ENCODE data around the gene ADGRG3.

The ADGRG3 gene

DNA sequence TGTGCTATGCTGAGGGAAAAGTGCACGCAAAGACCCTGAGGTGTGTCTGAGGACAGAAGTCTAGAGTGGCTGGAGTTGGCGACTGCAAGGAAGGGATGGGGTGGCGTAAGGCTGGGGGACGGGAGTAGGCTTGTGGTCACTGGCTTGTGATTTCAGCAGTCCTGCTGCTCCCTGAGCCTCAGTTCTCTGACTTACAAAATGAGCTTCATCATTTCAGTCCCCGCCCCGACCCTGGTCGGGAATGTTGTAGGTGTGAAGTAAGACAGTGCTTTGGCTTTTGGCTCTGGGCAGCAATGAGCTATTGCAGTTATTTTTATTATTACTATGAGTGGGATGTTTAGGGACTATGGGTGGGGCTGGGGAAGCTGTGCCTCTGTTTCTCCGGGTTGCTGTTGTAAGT is 31.1 kb upstream of the ADGRG3 start:
- TF ChIP-seq CTCF (IDR thresholded peaks at IDR 0.05; ENCODE audit: extremely low read depth, insufficient read depth, missing control alignments), result no peak
- in situ Hi-C loops (cut with MboI; ENCODE audit: low pct_unique_long_range_greater_than_20kb, low sequenced_read_pairs, unreplicated experiment), result no loop called here
- DNase-seq (ENCODE audit: low spot score), result no peak

- no peak for DNase-seq (ENCODE audit: low spot score)
- in situ Hi-C loops (cut with MboI; ENCODE audit: low pct_unique_long_range_greater_than_20kb, low sequenced_read_pairs, unreplicated experiment), result no loop called here
- no peak for TF ChIP-seq CTCF (IDR thresholded peaks at IDR 0.05; ENCODE audit: extremely low read depth, insufficient read depth, missing control alignments)
These were observed 30.7 kb upstream of the ADGRG3 start for GRCh38 chr16:57637424-57637823.

DNA sequence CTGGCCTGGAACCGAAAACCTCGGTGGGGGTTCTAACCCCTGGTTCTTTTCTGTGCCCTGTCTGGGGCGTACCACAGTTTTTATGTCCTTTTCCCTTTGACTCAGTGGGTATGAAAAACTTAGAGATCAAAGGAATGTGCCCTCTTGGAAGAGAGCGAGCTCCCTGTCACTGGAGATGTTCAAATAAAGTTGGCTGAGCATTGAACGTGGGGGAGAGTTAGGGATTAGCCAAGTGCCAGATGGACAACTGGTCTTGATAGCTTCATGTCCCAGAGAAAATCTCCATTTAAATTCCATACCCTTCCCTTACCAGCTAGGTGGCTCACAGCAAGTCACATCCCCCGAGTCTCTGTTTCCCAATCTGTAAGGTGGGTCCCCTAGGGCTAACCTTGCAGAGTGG is 30.1 kb upstream of the ADGRG3 start:
- in situ Hi-C loops (cut with MboI; ENCODE audit: low pct_unique_long_range_greater_than_20kb, low sequenced_read_pairs, unreplicated experiment), result no loop called here
- no peak for TF ChIP-seq CTCF (IDR thresholded peaks at IDR 0.05; ENCODE audit: extremely low read depth, insufficient read depth, missing control alignments)
- no peak for DNase-seq (ENCODE audit: low spot score)

GRCh38 chr16:57638381-57638780 is 29.7 kb upstream of the ADGRG3 start:
- TF ChIP-seq CTCF (IDR thresholded peaks at IDR 0.05; ENCODE audit: extremely low read depth, insufficient read depth, missing control alignments), result no peak
- in situ Hi-C loops (cut with MboI; ENCODE audit: low pct_unique_long_range_greater_than_20kb, low sequenced_read_pairs, unreplicated experiment), result no loop called here
- DNase-seq (ENCODE audit: low spot score), result no peak

DNA sequence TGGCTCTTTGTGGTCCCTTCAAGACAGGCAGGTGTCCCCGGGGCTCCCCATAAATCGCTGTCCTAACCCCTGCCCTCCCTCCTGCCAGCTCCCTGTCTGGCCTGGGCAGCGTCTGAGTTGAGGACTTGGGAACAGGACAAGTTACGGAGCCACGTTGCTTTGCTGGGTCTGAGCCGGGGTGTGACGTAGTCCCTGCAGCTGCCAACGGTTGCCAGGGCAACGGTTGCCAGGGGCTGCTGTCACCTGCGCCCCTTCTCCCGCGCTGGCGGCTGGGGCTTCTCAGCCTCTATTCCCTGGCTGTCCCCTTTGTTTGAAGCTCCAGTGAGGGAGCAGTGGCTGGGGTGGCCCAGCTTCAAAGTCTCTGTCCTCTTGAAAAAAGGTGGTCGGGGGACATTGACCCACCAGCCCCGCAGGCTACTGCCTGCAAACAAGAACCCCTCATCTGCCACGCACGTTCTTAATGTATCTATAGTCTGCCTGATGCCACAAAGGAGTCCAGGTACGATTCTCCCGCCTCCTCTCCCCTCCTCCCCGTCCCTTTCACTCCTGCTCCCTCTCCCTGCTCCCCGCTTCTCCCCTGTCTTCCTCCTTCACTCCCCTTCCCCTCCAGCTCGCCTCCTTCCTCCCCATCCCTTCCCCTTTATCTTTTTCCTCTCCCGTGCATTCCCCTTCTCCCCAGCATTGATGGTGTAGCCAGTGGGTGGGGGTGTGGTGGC is 28.8 kb upstream of the ADGRG3 start:
- in situ Hi-C loops (cut with MboI; ENCODE audit: low pct_unique_long_range_greater_than_20kb, low sequenced_read_pairs, unreplicated experiment), result no loop called here
- TF ChIP-seq CTCF (IDR thresholded peaks at IDR 0.05; ENCODE audit: extremely low read depth, insufficient read depth, missing control alignments), result no peak

DNA sequence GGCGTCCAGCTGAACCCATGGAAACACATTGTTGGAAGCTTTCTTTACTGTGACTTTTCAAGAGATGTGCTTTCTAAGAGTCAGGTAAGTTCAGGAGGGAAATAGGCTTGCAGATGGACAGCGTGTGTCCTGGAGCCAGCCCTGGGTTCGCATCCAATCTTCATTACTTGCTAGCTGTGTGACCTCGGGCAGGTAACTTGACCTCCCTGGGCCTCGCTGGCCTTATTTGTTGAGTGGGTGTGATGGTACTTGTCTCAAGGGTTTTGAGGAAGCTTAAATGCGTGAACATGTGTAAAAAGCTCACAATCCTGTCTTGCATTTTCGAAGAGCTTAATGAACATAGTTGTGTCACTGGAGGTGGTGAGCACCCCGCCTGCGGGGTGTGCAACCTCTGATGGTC is 27.9 kb upstream of the ADGRG3 start:
- in situ Hi-C loops (cut with MboI; ENCODE audit: low pct_unique_long_range_greater_than_20kb, low sequenced_read_pairs, unreplicated experiment), result no loop called here
- no peak for TF ChIP-seq CTCF (IDR thresholded peaks at IDR 0.05; ENCODE audit: extremely low read depth, insufficient read depth, missing control alignments)
- no peak for DNase-seq (ENCODE audit: low spot score)

More for the DNA sequence above, 28.8 kb upstream of the ADGRG3 start:
- DNase-seq (ENCODE audit: low spot score), result no peak
